ENCODE results near the gene CNGA1.

- no peak for TF ChIP-seq POLR2A (IDR thresholded peaks at IDR 0.05)
- TF ChIP-seq CTCF (IDR thresholded peaks at IDR 0.05): no peak
Measured at GRCh38 chr4:48011722-48012121, 4.8 kb downstream of the CNGA1 start.

Data from esophagus squamous epithelium (tissue), 4 donors.